Progenitor cell of endocrine pancreas (in vitro differentiated cells): Measurements from ENCODE around the gene TNPO1. TPM values are rescaled to one million over a fixed set of nuclear protein-coding genes. Genes with fewer than 3 reads are reported as not detected.
A peak's percentile ranks its signal among the peaks of the same experiment; 100 is the strongest.
"Not testable (repeated sequence)": the region's sequence is repeated elsewhere in the genome, so short reads cannot be mapped to it uniquely, and the experiment has no call there.

Experiments
- DNase-seq: peaks from one replicate; pipeline ENCODE4 v3.0.0; 2021; ENCODE audit warnings: low spot score; ENCODE audit not compliant: unreplicated experiment
- H3K27ac Mint-ChIP-seq: 2 replicates; pipeline ENCODE4 v1.8.0; 2021; ENCODE audit warnings: mild to moderate bottlenecking, moderate library complexity, mixed read lengths
- H3K27me3 Mint-ChIP-seq: 2 replicates; pipeline ENCODE4 v1.8.0; 2021; ENCODE audit warnings: mixed read lengths
- H3K36me3 Mint-ChIP-seq: 2 replicates; pipeline ENCODE4 v1.8.0; 2022; ENCODE audit warnings: mixed read lengths; ENCODE audit not compliant: insufficient read depth
- H3K4me1 Mint-ChIP-seq: 2 replicates; pipeline ENCODE4 v1.8.0; 2021; ENCODE audit warnings: low read depth, mixed read lengths
- H3K4me3 Mint-ChIP-seq: 2 replicates; pipeline ENCODE4 v1.8.0; 2021; ENCODE audit warnings: low read depth, mild to moderate bottlenecking, moderate library complexity, mixed read lengths
- H3K9me3 Mint-ChIP-seq: 2 replicates; pipeline ENCODE4 v1.8.0; 2021; ENCODE audit warnings: low read depth, mixed read lengths
- CTCF ChIP-seq: fragments of 200-600 bp; sonication (generic); IDR thresholded peaks from one replicate; pipeline ENCODE4 v1.5.0; 2021; ENCODE audit warnings: antibody characterized with exemption, mild to moderate bottlenecking; ENCODE audit not compliant: unreplicated experiment
- total RNA-seq: library from RNA; stranded (reverse); gene quantifications from 2 replicates; pipeline ENCODE4 v1.2.1, GENCODE V29; 2021

Gene TNPO1
- total RNA-seq, 1 donor from 2014 or later = 149 TPM

GRCh38 chr5:72920690-72921502 is 104.4 kb downstream of the TNPO1 start:
- Mint-ChIP-seq H3K4me3 (no peak overlapping the region), H3K27ac (no peak overlapping the region), H3K4me1 (peaks cover 7% of the 10 kb centered on the region), H3K9me3 (peaks cover 2% of the 10 kb centered on the region), H3K36me3 (no peaks in the 10 kb centered on the region), H3K27me3 (no peaks in the 10 kb centered on the region)
- TF ChIP-seq CTCF = peak; percentile 32
- DNase-seq = no peak

- H3K27me3 Mint-ChIP-seq = no peaks in the 10 kb centered on the region
- DNase-seq = no peak
- H3K27ac Mint-ChIP-seq = no peak overlapping the region
- peaks cover 3% of the 10 kb centered on the region for H3K36me3 Mint-ChIP-seq
- H3K9me3 Mint-ChIP-seq = peaks cover 8% of the 10 kb centered on the region
- no peak overlapping the region for H3K4me3 Mint-ChIP-seq
- H3K4me1 Mint-ChIP-seq = peaks cover 7% of the 10 kb centered on the region
- TF ChIP-seq CTCF = no peak
These were observed 105.4 kb downstream of the TNPO1 start for GRCh38 chr5:72921886-72922285.

GRCh38 chr5:72922422-72922821 is 106.0 kb downstream of the TNPO1 start:
- TF ChIP-seq CTCF = no peak
- Mint-ChIP-seq H3K9me3 (peaks cover 8% of the 10 kb centered on the region), H3K4me1 (peaks cover 7% of the 10 kb centered on the region), H3K27ac (no peak overlapping the region), H3K27me3 (no peaks in the 10 kb centered on the region), H3K4me3 (no peak overlapping the region), H3K36me3 (peaks cover 3% of the 10 kb centered on the region)
- DNase-seq = no peak

- DNase-seq = no peak
- peaks cover 7% of the 10 kb centered on the region for H3K4me1 Mint-ChIP-seq
- TF ChIP-seq CTCF = no peak
- peaks cover 8% of the 10 kb centered on the region for H3K9me3 Mint-ChIP-seq
- H3K27me3 Mint-ChIP-seq = no peaks in the 10 kb centered on the region
- H3K27ac Mint-ChIP-seq = no peak overlapping the region
- peaks cover 3% of the 10 kb centered on the region for H3K36me3 Mint-ChIP-seq
- no peak overlapping the region for H3K4me3 Mint-ChIP-seq
These were observed 109.0 kb downstream of the TNPO1 start for GRCh38 chr5:72925336-72926010.

GRCh38 chr5:72932686-72933085 is 116.2 kb downstream of the TNPO1 start:
- H3K9me3 Mint-ChIP-seq, H3K27me3 Mint-ChIP-seq, H3K36me3 Mint-ChIP-seq, H3K27ac Mint-ChIP-seq, H3K4me1 Mint-ChIP-seq, H3K4me3 Mint-ChIP-seq, DNase-seq: not testable (repeated sequence)

GRCh38 chr5:72934953-72935725 is 118.7 kb downstream of the TNPO1 start:
- H3K27me3 Mint-ChIP-seq, H3K4me3 Mint-ChIP-seq, H3K36me3 Mint-ChIP-seq, H3K4me1 Mint-ChIP-seq, DNase-seq, H3K9me3 Mint-ChIP-seq, H3K27ac Mint-ChIP-seq: not testable (repeated sequence)
